GM21447 (cell line): ENCODE results near the gene AIMP2.
"Not testable (repeated sequence)": the region's sequence is repeated elsewhere in the genome, so short reads cannot be mapped to it uniquely, and the experiment has no call there.

Source experiments
- ATAC-seq: cut with Tn5 transposase; IDR thresholded peaks from one replicate; pipeline ENCODE4 v1.9.1; 2021; ENCODE audit not compliant: unreplicated experiment

AIMP2 gene

GRCh38 chr7:6026011-6026819, 17.1 kb downstream of the AIMP2 start:
- peak; percentile 88 for ATAC-seq

GRCh38 chr7:6026820-6027311, 17.8 kb downstream of the AIMP2 start:
- no peak for ATAC-seq

GRCh38 chr7:6027806-6028365, 18.8 kb downstream of the AIMP2 start:
- no peak for ATAC-seq

DNA sequence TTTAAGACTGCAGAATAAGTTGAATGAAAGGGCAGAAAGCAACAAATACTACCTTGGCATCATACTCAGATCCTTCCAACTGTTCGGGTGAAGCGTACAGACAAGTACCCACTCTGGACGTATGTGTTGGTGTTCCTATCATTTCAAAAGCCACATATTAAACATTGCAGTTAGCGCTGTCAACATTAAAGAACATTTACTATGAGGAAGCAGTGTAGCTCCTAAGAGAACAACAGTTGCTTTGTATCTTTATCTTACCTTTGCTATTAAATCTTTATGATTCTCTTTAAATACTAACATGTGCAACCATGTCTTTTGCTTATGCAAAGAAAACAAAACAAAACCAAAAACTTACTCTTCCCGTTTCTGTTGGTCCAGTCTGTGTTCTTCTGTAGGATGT, 19.5 kb downstream of the AIMP2 start:
- no peak for ATAC-seq

DNA sequence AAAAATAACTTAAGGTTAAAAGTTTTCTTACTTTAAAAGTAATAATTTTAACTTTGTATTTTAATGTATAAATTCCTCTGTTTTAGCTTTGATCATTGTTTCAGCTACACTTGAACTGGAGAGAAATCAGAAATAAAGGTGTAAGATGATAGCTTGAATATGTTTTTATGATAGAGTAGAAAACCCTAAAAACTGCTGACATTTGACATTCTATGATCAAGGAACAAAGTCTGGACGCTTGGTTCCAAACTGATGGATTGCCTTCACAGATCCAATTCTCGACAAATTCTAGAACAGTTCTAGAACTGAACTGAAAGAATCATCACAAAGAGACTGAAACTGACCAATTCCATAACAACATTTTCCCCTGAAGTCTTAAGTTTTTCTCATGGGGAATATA, 21.9 kb downstream of the AIMP2 start, which contains the start of gene ANKRD61:
TSS of gene ANKRD61 (plus strand) at position 389 of the 400 bp plus-strand sequence. CDS start at position 389, 0 bp downstream.
- ATAC-seq = no peak

- no peak for ATAC-seq
Observed at GRCh38 chr7:6031567-6031966, 22.5 kb downstream of the AIMP2 start.

DNA sequence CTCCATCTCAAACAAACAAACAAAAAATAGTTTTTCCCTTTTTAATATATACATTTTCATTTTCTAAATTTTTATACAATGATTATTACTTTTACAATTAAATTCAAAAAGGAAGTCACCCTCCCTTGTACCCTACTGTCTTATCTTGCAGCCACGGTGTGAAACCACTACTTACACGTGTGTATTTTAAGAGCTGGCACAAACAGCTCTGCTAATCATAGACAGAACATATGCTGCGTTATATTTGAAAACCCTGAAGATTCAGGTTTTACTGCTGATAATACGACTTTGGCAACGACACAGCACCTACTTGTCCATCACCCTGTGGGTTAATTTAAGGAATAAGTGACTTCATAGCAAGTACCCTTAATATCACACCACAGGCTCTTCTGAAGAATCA, 23.1 kb downstream of the AIMP2 start:
- no peak for ATAC-seq

DNA sequence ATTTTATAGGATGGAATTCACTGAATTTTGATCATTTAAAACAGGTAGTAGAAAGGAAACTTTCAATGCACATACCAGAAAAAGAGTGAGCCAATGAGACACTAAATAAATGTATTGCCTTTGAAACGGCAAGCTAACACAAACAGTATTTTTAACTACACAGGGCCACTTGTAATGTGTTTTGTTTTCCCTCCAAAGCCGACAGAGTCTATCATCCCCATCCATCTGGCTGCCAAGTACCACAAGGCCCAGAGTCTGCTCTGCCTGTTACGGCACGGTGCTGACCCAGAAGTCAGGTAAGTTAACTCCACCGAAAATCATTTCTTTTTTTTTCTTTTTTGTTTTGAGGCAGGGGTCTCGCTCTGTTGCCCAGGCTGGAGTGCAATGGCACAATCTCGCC, 23.6 kb downstream of the AIMP2 start:
- no peak for ATAC-seq

DNA sequence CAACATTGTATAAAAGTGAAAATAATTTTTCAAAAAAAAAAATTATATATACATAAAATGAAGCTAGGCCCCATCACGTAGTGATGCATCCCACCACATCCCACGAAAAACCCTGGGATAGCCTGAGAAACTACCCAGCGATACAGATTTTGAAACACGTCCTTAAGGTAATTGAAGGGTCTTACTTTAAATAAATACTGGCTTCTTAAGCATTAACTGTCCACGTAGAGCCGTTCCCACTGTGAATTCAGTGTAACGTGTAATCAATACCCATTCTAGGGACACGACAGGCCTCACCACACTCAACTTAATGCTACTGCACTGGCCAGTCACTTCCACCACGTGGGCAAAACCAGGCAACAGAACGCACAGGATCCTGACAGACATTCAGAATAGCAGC, 26.1 kb downstream of the AIMP2 start:
- no peak for ATAC-seq

- no peak for ATAC-seq
Observed at GRCh38 chr7:6035686-6036085, 26.6 kb downstream of the AIMP2 start.

DNA sequence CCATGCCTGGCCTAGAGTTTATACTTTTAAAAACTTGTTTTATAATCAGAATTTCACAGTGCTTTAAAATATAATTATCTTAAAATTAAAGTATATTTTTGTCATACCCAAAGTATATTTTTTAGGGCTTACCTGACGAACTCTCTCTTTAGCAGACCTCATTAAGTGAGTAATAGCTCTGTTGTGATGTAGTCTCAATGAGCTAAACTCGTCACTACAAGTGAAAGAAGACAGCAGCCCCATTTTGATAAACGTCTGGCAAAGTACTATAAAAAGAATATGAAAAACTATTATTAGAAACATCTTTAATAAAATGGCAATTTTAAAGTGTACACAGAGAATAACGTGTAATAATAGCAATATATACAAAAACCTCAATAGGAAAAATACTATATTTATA, 40.7 kb downstream of the AIMP2 start:
- no peak for ATAC-seq

GRCh38 chr7:6051185-6051584, 42.1 kb downstream of the AIMP2 start:
- ATAC-seq = not testable (repeated sequence)

GRCh38 chr7:6056616-6057015, 47.5 kb downstream of the AIMP2 start:
- no peak for ATAC-seq

GRCh38 chr7:6057316-6058129, 48.5 kb downstream of the AIMP2 start:
- no peak for ATAC-seq

DNA sequence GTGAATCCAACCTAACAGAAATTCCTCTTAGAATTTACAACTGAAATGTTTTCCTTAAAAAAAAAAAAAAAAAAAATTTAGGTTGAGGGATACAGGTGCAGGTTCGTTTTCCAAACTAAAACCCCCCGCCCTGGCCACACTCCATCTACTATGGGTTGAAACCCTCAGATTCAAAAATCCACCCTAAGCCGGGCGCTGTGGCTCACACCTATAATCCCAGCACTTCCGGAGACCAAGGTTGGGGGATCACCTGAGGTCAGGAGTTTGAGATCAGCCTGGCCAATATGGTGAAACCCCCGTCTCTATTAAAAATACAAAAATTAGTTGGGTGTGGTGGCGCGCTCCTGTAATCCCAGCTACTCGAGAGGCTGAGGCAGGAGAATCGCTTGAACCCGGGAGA, 50.9 kb downstream of the AIMP2 start:
- ATAC-seq = not testable (repeated sequence)

GRCh38 chr7:6071406-6071805, 62.3 kb downstream of the AIMP2 start:
- peak; percentile 63 for ATAC-seq
